Measurements from ENCODE around the gene ZFAND5. TPM values are rescaled to one million over a fixed set of nuclear protein-coding genes. Genes with fewer than 3 reads are reported as not detected.

Gene ZFAND5
- total and polyA plus RNA-seq, 2 donors from 2014 or later, result 88.8 to 218 TPM

- peaks cover 8 to 34% (median 13%) of the 10 kb centered on the region in 3 donors for H3K36me3 ChIP-seq (ENCODE audit: control insufficient read depth in 2 of 3, insufficient read depth in 3 of 3, low read length in 3 of 3)
- peak overlapping the region; percentile 65 to 99 (median 98) for H3K4me3 ChIP-seq (ENCODE audit: low read length in 3 of 3)
- H3K9ac ChIP-seq (ENCODE audit: low read length in 3 of 3), result peak overlapping the region; percentile 53 to 100 (median 56)
- H3K9me3 ChIP-seq (ENCODE audit: control insufficient read depth in 2 of 3, insufficient read depth in 1 of 3, low read length in 3 of 3), result no peaks in the 10 kb centered on the region
- H3K27me3 ChIP-seq (ENCODE audit: control insufficient read depth, insufficient read depth, low read length), result no peaks in the 10 kb centered on the region
- peak in 1 of 5 donors; percentile 10 for DNase-seq
- intact Hi-C loops (cut with DNase I), result no loop called here
- peak; percentile 68 for FAIRE-seq
- H3K27ac ChIP-seq (ENCODE audit: low read depth in 2 of 2, low read length in 2 of 2), result peak overlapping the region; percentile 100
- TF ChIP-seq CTCF (IDR thresholded peaks at IDR 0.05; ENCODE audit: borderline replicate concordance, extremely low read depth, insufficient read depth), result no peak
- peaks cover 3 to 40% (median 12%) of the 10 kb centered on the region in 3 donors for H3K4me1 ChIP-seq (ENCODE audit: control insufficient read depth in 2 of 3, insufficient read depth in 2 of 3, low read depth in 1 of 3, low read length in 3 of 3)
Measured at GRCh38 chr9:72362118-72362531, 2.9 kb downstream of the ZFAND5 start.

GRCh38 chr9:72361217-72361616 lies 3.8 kb downstream of the ZFAND5 start:
- Histone ChIP-seq H3K4me3 (ENCODE audit: low read length in 3 of 3) (peak overlapping the region in 2 of 3 donors; percentile 98 to 99), H3K27ac (ENCODE audit: low read depth in 2 of 2, low read length in 2 of 2) (peak overlapping the region; percentile 36 to 100), H3K9me3 (ENCODE audit: control insufficient read depth in 2 of 3, insufficient read depth in 1 of 3, low read length in 3 of 3) (no peaks in the 10 kb centered on the region), H3K36me3 (ENCODE audit: control insufficient read depth in 2 of 3, insufficient read depth in 3 of 3, low read length in 3 of 3) (peaks cover 8 to 43% (median 18%) of the 10 kb centered on the region in 3 donors), H3K4me1 (ENCODE audit: control insufficient read depth in 2 of 3, insufficient read depth in 2 of 3, low read depth in 1 of 3, low read length in 3 of 3) (peaks cover 3 to 41% (median 14%) of the 10 kb centered on the region in 3 donors), H3K27me3 (ENCODE audit: control insufficient read depth, insufficient read depth, low read length) (no peaks in the 10 kb centered on the region), H3K9ac (ENCODE audit: low read length in 3 of 3) (peak overlapping the region in 2 of 3 donors; percentile 28 to 53)
- intact Hi-C loops (cut with DNase I), result no loop called here
- DNase-seq (no peak), FAIRE-seq (no peak)
- TF ChIP-seq CTCF (IDR thresholded peaks at IDR 0.05; ENCODE audit: borderline replicate concordance, extremely low read depth, insufficient read depth), result no peak

- Histone ChIP-seq H3K27me3 (ENCODE audit: control insufficient read depth, insufficient read depth, low read length) (no peaks in the 10 kb centered on the region), H3K27ac (ENCODE audit: low read depth in 2 of 2, low read length in 2 of 2) (no peak overlapping the region), H3K4me1 (ENCODE audit: control insufficient read depth in 2 of 3, insufficient read depth in 2 of 3, low read depth in 1 of 3, low read length in 3 of 3) (peaks cover 3 to 41% (median 16%) of the 10 kb centered on the region in 3 donors), H3K4me3 (ENCODE audit: low read length in 3 of 3) (peak overlapping the region in 2 of 3 donors; percentile 47 to 99), H3K9me3 (ENCODE audit: control insufficient read depth in 2 of 3, insufficient read depth in 1 of 3, low read length in 3 of 3) (no peaks in the 10 kb centered on the region), H3K9ac (ENCODE audit: low read length in 3 of 3) (peak overlapping the region in 1 of 3 donors; percentile 53), H3K36me3 (ENCODE audit: control insufficient read depth in 2 of 3, insufficient read depth in 3 of 3, low read length in 3 of 3) (peaks cover 10 to 50% (median 24%) of the 10 kb centered on the region in 3 donors)
- FAIRE-seq (no peak), DNase-seq (no peak)
- intact Hi-C loops (cut with DNase I), result no loop called here
- no peak for TF ChIP-seq CTCF (IDR thresholded peaks at IDR 0.05; ENCODE audit: borderline replicate concordance, extremely low read depth, insufficient read depth)
Measured at GRCh38 chr9:72360324-72360723, 4.7 kb downstream of the ZFAND5 start.
